GM21825 (cell line): ENCODE results near the gene LRMDA.

Experiments
- ATAC-seq: cut with Tn5 transposase; IDR thresholded peaks from one replicate; pipeline ENCODE4 v1.9.1; 2021; ENCODE audit warnings: mild to moderate bottlenecking, moderate library complexity; ENCODE audit not compliant: unreplicated experiment

LRMDA gene

DNA sequence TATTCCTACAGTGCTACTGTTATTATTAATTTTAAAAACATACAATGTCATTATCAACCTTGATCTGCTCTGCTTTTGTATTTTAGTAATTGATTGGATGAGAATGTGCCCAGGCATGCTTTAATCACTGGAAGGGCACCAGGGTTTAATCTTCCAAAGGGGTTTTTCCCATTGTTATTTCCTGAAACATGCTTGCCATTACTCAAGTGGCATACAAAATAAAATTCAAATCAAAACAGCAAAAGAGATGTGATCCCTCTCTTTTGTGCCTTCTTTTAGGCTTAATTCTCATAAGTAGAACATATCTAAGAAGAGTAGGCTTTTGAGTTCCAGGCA, 963.3 kb downstream of the LRMDA start:
- no peak for ATAC-seq

DNA sequence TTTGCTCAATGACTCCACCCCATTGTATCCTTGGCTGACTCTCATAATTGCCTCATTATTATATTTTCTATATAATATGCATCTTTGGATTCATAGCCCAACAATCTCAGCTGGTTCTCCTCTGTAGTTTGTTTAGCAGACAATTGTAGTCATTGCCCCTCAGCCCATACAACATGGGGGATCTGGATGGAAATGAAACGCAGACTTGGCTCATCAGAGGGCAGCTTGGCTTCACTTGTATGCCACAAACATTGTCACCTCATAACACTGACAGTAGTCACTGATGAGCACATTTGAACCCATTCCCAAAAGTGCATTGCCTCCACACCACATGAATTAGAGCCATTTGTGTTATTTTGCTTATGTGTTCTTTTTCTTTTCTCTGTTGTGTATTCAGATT, 963.8 kb downstream of the LRMDA start:
- no peak for ATAC-seq

DNA sequence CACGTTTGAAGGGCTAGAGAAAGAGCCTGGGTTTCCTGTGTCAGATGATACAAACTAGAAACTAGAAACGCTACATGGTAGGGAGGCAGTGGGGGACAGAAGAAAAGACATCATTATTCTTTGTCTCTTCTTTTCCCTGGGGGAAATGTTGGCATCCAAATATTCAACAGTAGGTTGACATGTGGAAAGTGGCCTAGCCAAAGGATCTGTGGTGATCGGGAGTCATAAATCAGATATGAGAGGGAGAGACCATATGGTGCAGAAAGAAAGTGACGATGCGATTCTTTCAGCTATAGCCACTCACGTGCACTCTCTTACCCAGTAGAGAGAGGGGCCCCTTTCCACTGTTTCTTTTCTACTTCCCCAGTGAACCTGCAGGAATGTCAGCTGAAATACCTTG, 964.7 kb downstream of the LRMDA start:
- ATAC-seq = no peak

DNA sequence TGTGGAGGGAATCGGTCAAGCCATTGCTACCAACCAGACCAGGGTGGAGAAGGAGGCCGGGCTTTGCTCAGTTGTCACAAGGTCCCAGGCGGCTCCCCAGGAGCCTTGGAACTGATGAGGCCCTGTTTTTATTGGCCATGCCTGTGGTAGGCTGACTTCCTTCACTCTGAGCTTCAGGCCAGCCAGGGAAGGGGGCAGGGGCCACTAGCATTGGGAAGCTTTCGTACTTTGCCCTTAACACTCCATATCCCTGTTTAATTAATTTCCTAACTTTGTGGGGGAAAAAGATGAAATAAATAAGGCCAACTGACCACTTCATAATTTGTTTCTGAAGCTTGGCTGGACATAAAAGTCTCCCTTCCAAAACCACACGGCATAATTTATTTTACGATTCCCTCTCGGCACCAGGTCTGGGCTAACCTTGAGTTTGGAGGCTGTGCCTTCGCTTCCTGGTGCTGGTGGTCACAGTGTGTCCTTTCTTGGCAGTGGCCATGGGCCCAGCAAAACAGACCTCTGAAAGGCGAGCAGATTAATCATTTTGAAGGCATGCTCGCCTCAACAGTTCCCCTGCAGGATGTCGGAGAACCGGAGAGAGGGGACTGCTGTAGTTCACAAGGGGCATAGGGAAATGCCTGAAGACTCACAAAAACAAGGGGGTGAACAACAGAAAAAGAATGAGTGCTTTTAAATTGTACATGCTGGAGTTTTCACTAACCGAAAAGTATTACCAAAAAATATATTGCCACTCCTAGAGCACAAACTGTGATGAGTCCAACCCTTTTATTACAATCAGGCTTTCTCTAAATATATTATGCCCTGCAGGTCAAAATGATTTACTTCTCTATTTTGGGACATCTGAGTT, 966.0 kb downstream of the LRMDA start:
- ATAC-seq = no peak

DNA sequence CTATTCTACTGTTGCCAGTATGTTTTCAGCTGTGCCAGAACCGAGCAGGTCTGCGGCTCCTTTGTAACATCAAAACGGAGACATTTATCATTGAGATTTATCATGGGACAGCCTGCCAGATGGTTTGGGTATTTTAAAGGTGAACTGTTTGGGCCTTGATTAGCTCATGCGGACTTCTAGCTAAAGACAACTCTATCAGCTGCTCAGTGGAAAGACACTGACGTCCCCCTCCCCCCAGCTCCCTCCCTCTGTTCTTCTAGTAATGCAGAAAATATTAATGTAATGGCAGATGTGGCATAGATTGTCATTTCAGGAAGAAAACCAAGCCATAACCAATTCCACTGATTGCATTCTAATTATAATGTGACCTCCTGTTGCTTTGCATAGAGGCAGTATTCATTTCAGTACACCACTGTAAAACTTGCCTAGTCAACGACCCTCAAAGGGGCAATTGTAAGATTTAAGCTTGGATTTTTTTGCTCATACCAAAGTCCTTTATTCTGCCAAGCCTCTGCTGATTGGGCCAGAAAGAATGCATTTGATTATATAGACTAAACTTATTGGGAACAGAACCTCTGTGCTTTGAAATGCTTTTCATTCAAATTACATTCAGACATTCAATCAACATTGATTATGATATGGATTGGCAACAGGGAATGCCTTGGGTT, 966.8 kb downstream of the LRMDA start:
- ATAC-seq = no peak

DNA sequence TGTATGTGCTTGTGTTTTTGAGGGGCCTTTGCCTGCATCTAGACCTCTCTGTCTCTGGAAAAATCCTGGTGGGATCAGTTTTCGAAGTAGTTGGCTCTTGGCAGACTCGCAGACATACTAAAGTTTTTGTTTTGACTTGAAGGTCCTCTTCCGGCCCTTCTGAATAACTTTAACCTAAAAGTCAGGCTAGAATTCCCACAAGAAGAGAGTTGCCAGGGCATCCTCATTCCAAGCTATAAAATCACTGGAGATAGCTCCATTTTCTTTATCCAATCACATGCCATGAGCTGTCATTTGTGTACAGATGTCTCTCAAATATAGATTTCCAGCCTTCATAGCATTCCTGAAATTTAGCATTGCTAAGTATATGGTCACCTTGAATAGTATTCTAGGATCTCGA, 967.8 kb downstream of the LRMDA start:
- ATAC-seq = no peak

DNA sequence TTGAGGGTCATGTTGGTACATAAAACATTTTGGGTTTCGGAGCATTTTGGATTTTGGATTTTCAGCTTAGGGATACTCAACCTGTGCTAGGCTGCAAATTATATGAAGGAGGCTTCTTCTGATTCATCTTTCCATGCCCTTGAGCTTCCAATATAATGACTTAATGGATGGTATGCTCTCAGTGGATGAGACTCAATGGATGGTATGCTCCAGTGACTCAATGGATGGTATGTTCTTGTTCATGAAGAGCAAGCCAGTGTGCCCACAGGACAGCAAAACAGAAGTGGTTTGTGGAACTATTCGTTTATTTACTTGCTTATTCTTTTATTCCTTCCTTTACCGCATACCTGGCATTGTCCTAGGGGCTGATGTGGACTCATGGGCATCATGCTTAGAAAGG, 969.6 kb downstream of the LRMDA start:
- ATAC-seq = no peak

DNA sequence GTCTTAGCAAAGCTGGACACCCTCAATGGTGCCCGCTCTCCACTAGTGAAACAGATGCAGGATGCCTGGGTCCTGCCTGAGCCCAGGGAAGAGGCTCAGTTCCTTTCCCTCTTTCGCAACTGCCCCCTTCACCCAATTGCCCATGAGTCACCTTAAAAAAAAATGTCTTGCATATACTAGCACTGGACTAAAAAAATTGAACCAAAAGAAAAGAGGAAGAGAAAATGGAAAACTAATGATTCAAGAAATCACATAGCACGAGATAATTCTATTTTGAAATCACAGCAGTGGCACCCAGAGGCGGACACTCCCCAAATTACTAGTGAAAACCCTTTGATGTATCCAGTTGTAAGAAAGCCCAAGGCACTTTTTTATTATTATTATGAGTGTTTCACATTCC, 972.5 kb downstream of the LRMDA start:
- no peak for ATAC-seq

DNA sequence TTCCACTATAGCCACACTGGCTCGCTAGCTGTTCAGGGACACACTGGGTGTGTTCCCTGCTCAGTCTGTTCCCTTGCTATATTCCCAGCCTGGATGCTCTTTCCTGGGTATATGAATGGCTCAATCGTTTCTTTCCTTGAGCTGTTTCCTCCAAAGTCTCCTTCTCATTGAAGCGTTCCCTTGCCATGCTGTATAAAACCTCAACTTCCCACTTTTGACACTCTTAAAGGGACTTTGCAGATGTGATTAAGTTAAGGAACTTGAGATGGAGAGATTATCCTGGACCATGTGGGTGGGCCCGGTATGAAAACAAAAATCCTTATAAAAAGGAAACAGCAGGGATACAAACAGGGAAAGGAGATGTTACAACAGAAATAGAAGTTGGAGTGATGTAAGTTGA, 973.1 kb downstream of the LRMDA start:
- no peak for ATAC-seq

DNA sequence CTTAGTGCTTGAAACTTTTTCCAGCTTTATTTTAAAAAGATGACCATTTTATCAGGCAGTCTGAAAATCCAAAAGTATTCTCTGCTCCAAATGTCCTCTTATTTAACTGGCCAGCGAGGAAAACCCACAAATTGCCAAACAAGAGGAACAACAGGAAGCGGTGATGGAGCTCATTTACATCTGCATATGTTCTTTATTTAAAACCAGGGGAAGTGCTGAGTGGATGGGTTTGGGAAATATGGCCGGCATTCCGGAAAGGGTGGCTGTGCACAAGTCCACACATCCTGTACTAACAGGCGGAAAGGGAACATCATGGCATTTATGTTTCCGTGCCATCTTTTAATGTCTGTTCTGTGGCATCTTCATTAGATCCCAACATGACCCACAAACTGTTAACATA, 974.5 kb downstream of the LRMDA start:
- ATAC-seq = no peak

DNA sequence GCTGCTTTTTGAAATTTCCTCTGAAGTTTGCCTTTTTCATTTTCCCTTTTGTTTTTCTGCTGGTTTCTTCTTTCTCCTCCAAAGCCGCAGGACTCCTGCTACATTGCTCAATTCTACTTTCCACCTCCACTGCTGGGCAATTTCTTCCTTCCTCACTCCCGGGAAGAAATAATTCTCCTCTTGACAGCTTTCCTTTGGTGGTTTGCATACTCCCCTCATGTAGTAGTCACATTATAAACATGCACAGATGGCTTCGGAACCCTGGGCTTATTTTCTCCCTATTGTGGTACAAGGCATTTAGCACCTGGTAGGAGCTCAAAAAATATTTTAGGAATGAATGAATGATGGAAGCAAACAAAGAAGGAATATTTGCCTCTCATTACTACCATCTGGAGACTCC, 977.2 kb downstream of the LRMDA start:
- no peak for ATAC-seq

DNA sequence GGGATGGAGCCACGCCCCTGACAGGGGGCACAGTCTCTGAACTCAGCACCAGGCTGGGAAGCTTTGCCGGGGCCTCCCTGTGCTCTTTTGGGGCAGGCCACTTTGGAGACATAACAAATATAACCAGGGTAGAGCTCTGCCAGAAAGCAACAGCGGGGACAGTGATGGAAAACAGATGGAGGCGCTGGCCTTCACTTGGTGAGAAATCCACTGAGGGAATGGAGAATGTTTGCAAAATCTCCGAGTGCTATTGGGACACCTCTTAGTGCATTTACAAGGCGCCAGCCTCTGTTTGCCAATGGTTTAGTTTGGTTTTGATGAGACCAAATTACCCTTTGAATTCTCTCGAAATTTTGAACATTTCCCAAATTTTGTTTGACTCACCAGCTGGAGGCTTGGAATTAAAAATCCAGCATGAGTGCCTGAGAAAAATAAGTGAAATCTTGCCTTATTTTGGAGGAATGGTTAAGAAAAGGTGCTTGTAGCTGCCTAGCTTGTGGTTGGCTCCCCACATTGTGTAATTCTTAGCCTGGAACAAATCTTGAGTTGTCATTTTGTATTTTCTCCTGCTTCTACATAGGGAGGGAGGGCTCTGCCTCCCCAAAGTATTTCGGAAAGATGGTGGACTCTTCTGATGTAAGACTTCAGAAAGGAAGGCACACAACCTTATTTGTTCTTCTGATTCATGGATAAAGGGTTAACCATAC, 980.5 kb downstream of the LRMDA start:
- ATAC-seq = no peak

DNA sequence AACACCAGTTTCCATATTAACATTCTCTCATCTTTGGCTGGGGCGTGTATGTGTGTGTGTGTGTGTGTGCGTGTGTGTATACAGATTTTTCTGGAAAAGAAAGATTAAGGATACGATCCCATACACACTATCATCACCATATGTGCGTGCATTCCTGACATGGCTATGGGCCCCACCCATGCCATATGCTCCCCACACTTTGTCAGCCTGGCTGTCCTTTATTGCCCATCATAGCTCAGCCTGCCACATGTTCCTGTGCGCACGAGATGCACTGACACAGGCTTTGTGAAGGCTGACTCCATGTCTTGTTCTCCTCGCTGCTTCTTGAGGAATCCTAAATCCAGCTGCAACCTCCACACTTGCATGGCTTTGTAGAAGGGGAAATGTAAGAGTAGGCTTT, 984.1 kb downstream of the LRMDA start:
- no peak for ATAC-seq

DNA sequence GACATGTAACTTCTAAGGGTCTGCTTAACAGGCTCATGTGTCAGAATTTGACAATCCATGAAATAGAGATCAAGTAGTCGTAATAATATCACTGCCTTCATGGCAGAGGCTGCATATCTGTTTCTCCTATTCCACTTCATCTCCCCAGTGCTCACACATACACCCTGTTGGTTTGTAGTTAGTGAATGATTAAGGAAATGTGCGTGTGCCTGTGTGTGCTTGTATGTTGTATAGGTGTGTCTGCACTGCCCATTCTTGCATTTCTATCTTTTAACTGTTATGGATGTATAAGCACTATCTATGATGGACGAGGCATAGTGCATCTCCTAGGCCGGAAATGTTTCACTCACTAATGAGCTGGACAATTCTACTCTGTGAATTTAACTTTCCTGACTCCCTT, 985.2 kb downstream of the LRMDA start:
- ATAC-seq = no peak

DNA sequence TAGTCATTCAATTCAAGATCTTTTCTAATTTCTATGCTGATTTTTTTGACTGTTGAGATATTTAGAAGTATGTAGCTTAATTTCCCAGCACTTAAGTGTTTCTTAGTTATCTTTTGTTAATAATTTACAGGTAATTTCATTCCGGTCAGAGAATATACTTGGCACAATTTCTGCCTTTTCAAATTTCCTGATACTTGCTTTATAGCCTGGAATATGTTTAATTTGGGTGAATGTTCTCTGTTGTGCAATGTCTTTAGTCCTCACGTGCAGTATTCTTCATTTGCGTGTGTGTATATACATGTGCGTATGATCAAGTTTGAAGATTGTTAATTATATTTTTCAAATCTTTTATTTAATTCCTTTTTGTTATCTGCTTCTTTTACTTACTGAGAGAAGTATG, 989.3 kb downstream of the LRMDA start:
- ATAC-seq = no peak

DNA sequence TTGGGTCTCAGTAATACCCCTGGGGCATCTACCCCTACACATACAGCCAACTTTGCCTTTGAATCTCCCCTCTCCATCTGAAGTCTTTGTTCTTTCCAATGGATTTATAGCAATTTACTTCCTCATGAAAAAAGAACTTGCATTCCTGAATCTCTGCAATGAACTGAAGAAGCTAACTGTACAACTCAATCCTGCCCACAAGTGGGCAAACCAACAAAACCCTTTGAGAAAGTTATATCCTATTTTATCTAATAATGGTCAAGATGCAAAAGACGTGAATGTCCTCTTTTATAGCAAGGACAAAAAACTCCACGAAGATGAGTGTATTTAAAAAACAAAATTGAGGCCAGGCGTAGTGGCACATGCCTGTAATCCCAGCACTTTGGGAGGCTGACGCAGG, 991.3 kb downstream of the LRMDA start:
- no peak for ATAC-seq

DNA sequence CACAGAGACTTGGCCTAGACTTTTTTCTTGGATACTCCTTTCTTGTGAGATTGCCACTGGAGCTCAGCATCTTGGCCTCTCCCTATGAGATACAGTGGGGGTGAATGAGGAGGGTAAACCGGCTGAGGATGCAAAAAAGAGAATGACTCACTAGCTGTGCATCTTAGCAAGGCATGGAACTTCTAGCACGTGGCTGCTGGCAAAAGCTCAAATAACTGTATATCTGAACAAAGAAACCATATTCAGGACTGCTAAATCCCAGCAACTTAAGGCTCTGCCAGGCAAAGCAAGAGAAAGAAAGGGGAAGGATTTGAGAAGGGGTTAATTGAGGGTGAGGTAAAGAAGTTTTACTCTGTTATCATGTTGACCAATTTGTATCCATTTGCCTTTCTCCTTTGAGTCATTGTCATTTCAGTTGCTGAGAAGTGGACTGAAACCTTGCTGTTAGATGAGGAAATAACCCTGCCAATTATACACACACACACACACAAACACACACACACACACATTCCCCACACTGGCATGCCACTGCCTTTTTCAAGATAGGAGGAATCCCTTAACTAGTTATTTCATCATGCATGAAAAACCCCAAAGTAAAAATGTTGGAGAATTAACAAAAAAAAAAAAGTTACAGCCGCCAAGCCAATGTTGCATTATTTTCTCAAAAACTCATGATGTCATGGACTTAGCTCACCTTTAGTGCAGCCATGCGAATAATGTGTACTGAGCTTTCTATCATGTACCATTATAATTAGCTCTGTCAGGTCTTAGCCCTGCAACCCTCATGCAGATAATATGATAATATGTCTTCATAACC, 997.3 kb downstream of the LRMDA start:
- ATAC-seq = no peak

DNA sequence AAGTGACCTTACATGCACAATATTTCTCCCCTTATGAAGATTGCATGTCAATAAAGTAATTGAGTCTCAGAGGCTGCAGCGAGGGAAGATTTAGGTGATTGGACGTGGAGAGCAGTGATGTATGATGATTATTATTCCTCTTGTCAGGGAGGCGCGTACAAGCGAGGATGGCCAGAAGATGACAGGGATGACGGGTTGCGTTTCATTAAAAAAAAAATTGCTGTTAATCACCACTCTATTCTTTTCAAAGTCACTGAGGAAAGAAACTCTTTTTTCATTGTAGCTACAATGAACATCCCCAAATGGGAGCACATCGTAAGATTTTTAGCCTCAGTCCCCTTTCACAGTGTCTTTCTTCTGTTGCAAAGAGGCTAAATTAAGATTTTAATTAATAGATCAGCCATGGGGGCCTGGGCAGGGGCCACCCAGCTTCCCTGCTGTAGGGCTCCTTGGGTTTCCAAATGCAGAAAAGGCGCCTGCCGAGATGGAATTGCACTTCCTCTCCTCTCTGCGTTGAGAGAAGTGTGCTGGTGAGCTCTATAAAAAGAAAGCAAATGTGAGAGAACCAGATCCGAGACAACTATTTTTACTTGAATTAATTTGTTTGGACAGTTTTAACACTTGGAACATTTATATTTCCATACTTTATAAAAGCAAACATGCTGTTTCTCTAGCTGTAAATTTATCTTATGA, 998.1 kb downstream of the LRMDA start:
- no peak for ATAC-seq

DNA sequence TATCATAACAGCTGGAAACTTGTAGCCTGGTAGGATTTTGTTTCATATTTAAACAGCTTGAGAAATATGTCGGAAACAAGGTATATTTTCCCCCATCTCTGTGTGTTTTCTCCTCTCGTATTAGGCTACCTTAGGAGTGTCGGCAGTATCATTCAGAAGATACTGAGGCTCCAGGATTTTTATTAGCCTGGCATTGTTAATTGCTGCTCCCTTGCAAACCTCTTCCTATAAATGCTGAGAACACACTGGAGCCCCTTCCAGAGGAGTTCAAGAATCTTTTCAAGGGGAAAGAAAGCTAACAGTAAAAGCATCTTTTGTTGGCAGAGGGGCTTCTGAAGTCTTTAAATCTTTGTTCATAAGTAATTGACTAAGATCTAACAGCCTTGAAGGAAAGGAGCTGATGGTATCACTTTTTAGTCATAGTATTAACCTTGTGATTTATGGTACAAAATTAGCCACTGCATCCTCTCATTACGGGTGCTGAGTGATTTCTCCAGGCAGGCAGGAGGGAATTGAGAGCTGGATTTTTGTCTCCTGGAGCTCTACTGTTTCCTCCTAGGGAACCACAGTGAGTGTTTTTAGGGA, 998.7 kb downstream of the LRMDA start:
- ATAC-seq = no peak
